CD14-positive monocyte (primary cell): ENCODE measurements around the gene SLC6A7. TPM values are rescaled to one million over a fixed set of nuclear protein-coding genes. Genes with fewer than 3 reads are reported as not detected.

ENCODE experiments used
- DNase-seq, 3 donors: peaks; one replicate each; pipeline ENCODE4 v3.0.0-alpha.2; 2011 to 2022
- H2AFZ ChIP-seq: 2 replicates; pipeline ENCODE4 v1.6.0; 2012; ENCODE audit warnings: mild to moderate bottlenecking, low read depth, low read length, inconsistent platforms; ENCODE audit not compliant: insufficient read depth, poor library complexity, severe bottlenecking
- H3K27ac ChIP-seq, 2 donors: 1 replicate in 1 of 2; 2 replicates in 1 of 2; pipeline ENCODE4 v1.5.1; 2012 to 2013; ENCODE audit warnings: low read length in 2 of 2, control low read depth in 1 of 2, inconsistent platforms in 1 of 2, low read depth in 1 of 2, mild to moderate bottlenecking in 1 of 2
- H3K27me3 ChIP-seq, 2 donors: one replicate each; pipeline versions ENCODE4 v1.6.0 to v1.6.1; 2011 to 2013; ENCODE audit warnings: low read length in 2 of 2; ENCODE audit not compliant: control insufficient read depth in 2 of 2, insufficient read depth in 2 of 2
- H3K36me3 ChIP-seq, 2 donors: replicated peaks in 1 of 2; 1 replicate in 1 of 2; 2 replicates in 1 of 2; pipeline versions ENCODE4 v1.5.1 to v1.6.1; 2012 to 2013; ENCODE audit warnings: low read length in 2 of 2, control low read depth in 1 of 2, inconsistent platforms in 1 of 2, mild to moderate bottlenecking in 1 of 2; ENCODE audit not compliant: insufficient read depth in 2 of 2, control insufficient read depth in 1 of 2
- H3K4me1 ChIP-seq, 2 donors: 1 replicate in 1 of 2; 2 replicates in 1 of 2; pipeline versions ENCODE4 v1.5.1 to v1.6.1; 2012 to 2013; ENCODE audit warnings: low read length in 2 of 2, control low read depth in 1 of 2, inconsistent platforms in 1 of 2, mild to moderate bottlenecking in 1 of 2, moderate library complexity in 1 of 2; ENCODE audit not compliant: insufficient read depth in 2 of 2, control insufficient read depth in 1 of 2
- H3K4me2 ChIP-seq: replicated peaks from 2 replicates; pipeline ENCODE3; 2012; ENCODE audit warnings: low read length, moderate library complexity, mild to moderate bottlenecking; ENCODE audit not compliant: poor library complexity, severe bottlenecking; ENCODE audit errors: extremely low read depth
- H3K4me3 ChIP-seq, 3 experiments: fragments of 200-600 bp in 1 of 3; sonication (generic) in 1 of 3; replicated peaks in 1 of 3; 1 replicate in 2 of 3; 2 replicates in 1 of 3; pipeline ENCODE4 v1.5.1; 2011 to 2013; ENCODE audit warnings: low read length in 3 of 3, mild to moderate bottlenecking in 3 of 3, control low read depth in 2 of 3, low read depth in 2 of 3, inconsistent platforms in 1 of 3, moderate library complexity in 1 of 3
- H3K79me2 ChIP-seq: 2 replicates; pipeline ENCODE4 v1.6.0; 2012; ENCODE audit warnings: mild to moderate bottlenecking, control low read depth, inconsistent platforms, low read length, moderate library complexity; ENCODE audit not compliant: insufficient read depth
- H3K9ac ChIP-seq: 2 replicates; pipeline ENCODE4 v1.6.0; 2017; ENCODE audit warnings: low read length, mild to moderate bottlenecking; ENCODE audit not compliant: insufficient read depth, poor library complexity, severe bottlenecking
- H3K9me3 ChIP-seq, 2 donors: replicated peaks in 1 of 2; 1 replicate in 1 of 2; 2 replicates in 1 of 2; pipeline versions ENCODE4 v1.5.1 to v1.6.1; 2012 to 2013; ENCODE audit warnings: low read length in 2 of 2, control low read depth in 1 of 2; ENCODE audit not compliant: control insufficient read depth in 1 of 2, insufficient read depth in 1 of 2
- H4K20me1 ChIP-seq: 2 replicates; pipeline ENCODE4 v1.6.0; 2012; ENCODE audit warnings: mild to moderate bottlenecking, low read length, control low read depth, moderate library complexity; ENCODE audit not compliant: insufficient read depth
- H3K27ac Mint-ChIP-seq, 7 donors: one replicate each; pipeline ENCODE4 v1.8.0; 2020; ENCODE audit warnings: mild to moderate bottlenecking in 7 of 7, mixed read lengths in 7 of 7, moderate library complexity in 6 of 7, inconsistent platforms in 2 of 7
- H3K27me3 Mint-ChIP-seq, 3 donors: one replicate each; pipeline ENCODE4 v1.8.0; 2021 to 2022; ENCODE audit warnings: low read depth in 3 of 3, mild to moderate bottlenecking in 3 of 3, mixed read lengths in 3 of 3, moderate library complexity in 3 of 3, inconsistent platforms in 1 of 3
- H3K36me3 Mint-ChIP-seq, 2 donors: one replicate each; pipeline ENCODE4 v1.8.0; 2020; ENCODE audit warnings: mixed read lengths in 2 of 2, inconsistent platforms in 1 of 2, mild to moderate bottlenecking in 1 of 2
- H3K4me1 Mint-ChIP-seq: one replicate; pipeline ENCODE4 v1.8.0; 2020; ENCODE audit warnings: mild to moderate bottlenecking, mixed read lengths
- H3K4me3 Mint-ChIP-seq, 2 donors: one replicate each; pipeline ENCODE4 v1.8.0; 2020; ENCODE audit warnings: mild to moderate bottlenecking in 2 of 2, mixed read lengths in 2 of 2, moderate library complexity in 1 of 2
- H3K9me3 Mint-ChIP-seq, 7 donors: one replicate each; pipeline ENCODE4 v1.8.0; 2020 to 2022; ENCODE audit warnings: mixed read lengths in 7 of 7, mild to moderate bottlenecking in 6 of 7, moderate library complexity in 6 of 7, inconsistent platforms in 2 of 7
- WGBS: methylation state at CpG from one replicate; pipeline ENCODE4 v1.1.5; 2013; ENCODE audit warnings: missing lambda C conversion rate; ENCODE audit not compliant: insufficient coverage; 5-methylcytosine and 5-hydroxymethylcytosine counted together
- intact Hi-C, 2 donors: fragments of 100-400 bp; cut with micrococcal nuclease; formaldehyde crosslinking; loops; one replicate each; pipeline versions ENCODE4 v1.15.0 to v1.15.1; 2023
- polyA plus RNA-seq, 3 donors: library from polyadenylated mRNA; depleted of rRNA in 1 of 3; unstranded in 2 of 3; stranded (reverse) in 1 of 3; fragments of 300-500 nt in 2 of 3; fragments of >200 nt in 1 of 3; fragmentation: Illumina TruSeq in 2 of 3; gene quantifications; 1 replicate in 2 of 3; 2 replicates in 1 of 3; pipeline ENCODE4 v1.2.3, GENCODE V29; 2012 to 2021
- TF ChIP-seq, protein P1 (sequence below): fragments of 200-600 bp; IDR thresholded peaks from one replicate; pipeline ENCODE4 v1.8.0; 2022; ENCODE audit warnings: antibody characterized with exemption, mild to moderate bottlenecking

Gene SLC6A7
- polyA plus RNA-seq, 3 donors = 0.07 TPM; not detected in 2

GRCh38 chr5:150196514-150196913 lies 6.7 kb downstream of the SLC6A7 start:
- TF ChIP-seq, protein P1, sequence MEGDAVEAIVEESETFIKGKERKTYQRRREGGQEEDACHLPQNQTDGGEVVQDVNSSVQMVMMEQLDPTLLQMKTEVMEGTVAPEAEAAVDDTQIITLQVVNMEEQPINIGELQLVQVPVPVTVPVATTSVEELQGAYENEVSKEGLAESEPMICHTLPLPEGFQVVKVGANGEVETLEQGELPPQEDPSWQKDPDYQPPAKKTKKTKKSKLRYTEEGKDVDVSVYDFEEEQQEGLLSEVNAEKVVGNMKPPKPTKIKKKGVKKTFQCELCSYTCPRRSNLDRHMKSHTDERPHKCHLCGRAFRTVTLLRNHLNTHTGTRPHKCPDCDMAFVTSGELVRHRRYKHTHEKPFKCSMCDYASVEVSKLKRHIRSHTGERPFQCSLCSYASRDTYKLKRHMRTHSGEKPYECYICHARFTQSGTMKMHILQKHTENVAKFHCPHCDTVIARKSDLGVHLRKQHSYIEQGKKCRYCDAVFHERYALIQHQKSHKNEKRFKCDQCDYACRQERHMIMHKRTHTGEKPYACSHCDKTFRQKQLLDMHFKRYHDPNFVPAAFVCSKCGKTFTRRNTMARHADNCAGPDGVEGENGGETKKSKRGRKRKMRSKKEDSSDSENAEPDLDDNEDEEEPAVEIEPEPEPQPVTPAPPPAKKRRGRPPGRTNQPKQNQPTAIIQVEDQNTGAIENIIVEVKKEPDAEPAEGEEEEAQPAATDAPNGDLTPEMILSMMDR = no peak
- H3K27me3 Mint-ChIP-seq = peaks cover 23 to 36% (median 33%) of the 10 kb centered on the region in 3 donors
- Histone ChIP-seq H3K79me2 (no peaks in the 10 kb centered on the region), H2AFZ (no peak overlapping the region), H3K4me1 (no peaks in the 10 kb centered on the region), H3K27ac (no peak overlapping the region), H3K27me3 (peaks cover 0 to 15% of the 10 kb centered on the region in 2 donors), H3K9ac (no peak overlapping the region), H3K4me3 (no peak overlapping the region), H3K4me2 (no peak overlapping the region), H3K9me3 (no peaks in the 10 kb centered on the region), H3K36me3 (no peaks in the 10 kb centered on the region), H4K20me1 (no peaks in the 10 kb centered on the region)
- intact Hi-C loops = no loop called here
- peaks cover 0 to 3% (median 0%) of the 10 kb centered on the region in 7 donors for H3K9me3 Mint-ChIP-seq
- H3K27ac Mint-ChIP-seq = no peak overlapping the region
- no peak for DNase-seq
- H3K36me3 Mint-ChIP-seq = no peaks in the 10 kb centered on the region
- H3K4me3 Mint-ChIP-seq = no peak overlapping the region
- WGBS = 33% methylated on average over 5 of the region's 5 CpGs
- H3K4me1 Mint-ChIP-seq = no peaks in the 10 kb centered on the region

DNA sequence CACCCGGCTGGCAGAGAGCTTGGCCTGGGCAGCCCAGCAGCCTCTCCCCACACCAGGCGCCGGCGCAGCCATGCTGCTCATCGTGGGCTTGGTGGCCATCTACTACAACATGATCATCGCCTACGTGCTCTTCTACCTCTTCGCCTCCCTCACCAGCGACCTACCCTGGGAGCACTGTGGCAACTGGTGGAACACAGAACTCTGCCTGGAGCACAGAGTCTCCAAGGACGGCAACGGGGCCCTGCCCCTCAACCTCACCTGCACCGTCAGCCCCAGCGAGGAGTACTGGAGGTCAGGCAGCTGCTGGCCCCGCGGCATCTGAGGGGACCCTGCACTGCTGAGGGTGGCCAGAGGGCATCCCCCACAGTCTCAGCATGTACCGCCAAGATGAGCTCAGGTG lies 7.1 kb downstream of the SLC6A7 start:
- Histone ChIP-seq H3K36me3 (no peaks in the 10 kb centered on the region), H4K20me1 (no peaks in the 10 kb centered on the region), H3K4me1 (no peaks in the 10 kb centered on the region), H3K4me2 (no peak overlapping the region), H3K27ac (no peak overlapping the region), H3K27me3 (peaks cover 0 to 10% of the 10 kb centered on the region in 2 donors), H2AFZ (no peak overlapping the region), H3K9me3 (no peaks in the 10 kb centered on the region), H3K4me3 (no peak overlapping the region), H3K79me2 (no peaks in the 10 kb centered on the region), H3K9ac (no peak overlapping the region)
- H3K27me3 Mint-ChIP-seq = peaks cover 21 to 31% (median 29%) of the 10 kb centered on the region in 3 donors
- WGBS = 95% methylated on average over 16 of the region's 16 CpGs
- no peak for DNase-seq
- no peaks in the 10 kb centered on the region for H3K9me3 Mint-ChIP-seq
- no peak overlapping the region for H3K27ac Mint-ChIP-seq
- H3K4me1 Mint-ChIP-seq = no peaks in the 10 kb centered on the region
- H3K4me3 Mint-ChIP-seq = no peak overlapping the region
- no peaks in the 10 kb centered on the region for H3K36me3 Mint-ChIP-seq
- TF ChIP-seq, protein P1 = no peak
- intact Hi-C loops = no loop called here
